GM18868 (cell line): ENCODE results near the gene ACSL6.
"Not testable (repeated sequence)": the region's sequence is repeated elsewhere in the genome, so short reads cannot be mapped to it uniquely, and the experiment has no call there.

Source experiments
- ATAC-seq: cut with Tn5 transposase; IDR thresholded peaks from one replicate; pipeline ENCODE4 v1.9.1; 2021; ENCODE audit warnings: mild to moderate bottlenecking, moderate library complexity; ENCODE audit not compliant: unreplicated experiment

The ACSL6 gene

DNA sequence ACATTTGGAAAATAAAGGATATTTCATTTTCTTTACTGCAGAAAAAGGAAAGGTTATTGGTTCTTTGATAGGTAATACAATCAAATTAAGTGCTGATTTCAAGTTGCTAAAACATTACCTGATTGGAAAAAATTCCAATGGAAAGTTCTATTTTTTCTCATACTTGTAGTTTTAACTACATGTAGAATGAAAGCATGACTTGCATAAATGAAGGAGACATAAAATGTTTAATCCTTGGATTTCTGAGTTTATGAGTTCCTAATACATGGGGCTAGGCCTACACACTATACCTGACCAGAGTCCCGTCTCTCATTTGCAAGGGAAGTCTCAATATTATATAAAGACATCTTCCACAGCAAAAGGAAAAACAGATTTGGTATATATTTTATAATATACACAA is 60.8 kb downstream of the ACSL6 start:
- ATAC-seq: no peak

DNA sequence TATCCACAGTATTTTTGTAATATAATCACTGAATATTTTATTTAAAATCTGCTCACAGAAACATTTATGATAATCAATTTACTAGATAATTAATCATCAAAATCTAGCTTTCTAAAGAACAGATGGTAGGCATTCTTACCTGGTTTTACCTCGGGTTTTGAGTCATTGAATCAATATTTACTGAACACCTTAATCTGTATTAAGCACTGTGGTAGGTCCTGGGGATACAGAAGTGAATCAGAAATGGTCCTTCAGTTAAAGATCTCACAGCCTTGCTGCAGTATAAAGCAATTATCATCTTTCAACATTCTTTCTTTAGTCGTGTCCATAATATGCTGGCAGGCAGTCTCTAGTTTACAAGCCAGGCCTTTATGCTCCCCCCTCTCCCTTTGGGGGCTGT is 64.0 kb downstream of the ACSL6 start:
- no peak for ATAC-seq

DNA sequence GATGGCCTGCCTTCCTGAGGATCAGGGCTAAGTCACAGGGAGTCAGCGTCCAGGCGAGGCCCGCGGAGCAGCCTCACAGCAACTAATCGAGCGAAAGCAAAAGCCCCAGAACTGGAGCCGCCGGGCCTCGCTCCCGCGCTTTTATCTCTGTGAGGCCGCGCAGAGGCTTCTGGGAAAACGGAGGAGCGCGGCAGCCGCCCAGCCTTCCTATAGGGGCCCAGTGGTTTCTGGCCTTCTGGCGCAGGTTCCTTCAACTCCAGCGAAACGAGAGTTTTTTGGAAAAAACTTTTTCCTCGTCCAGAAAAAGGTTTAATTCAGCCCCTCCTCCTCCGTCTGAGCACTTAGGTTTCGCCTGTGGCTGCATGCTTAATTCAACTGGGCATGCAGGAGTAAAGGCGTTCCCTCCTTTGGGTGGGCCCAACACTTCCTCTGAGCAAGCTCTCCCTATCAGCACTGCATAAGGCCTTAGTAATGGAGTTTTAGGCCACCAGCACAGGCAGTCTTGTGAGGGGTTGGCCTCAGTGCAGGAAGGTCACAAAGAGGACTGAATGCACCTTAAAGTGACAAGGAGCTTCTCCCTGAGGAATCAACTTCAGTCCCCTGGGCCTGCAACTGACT is 65.8 kb downstream of the ACSL6 start, which contains the start of gene MEIKIN:
Gene MEIKIN, minus strand, starts transcription at position 113 of the 618 bp plus-strand sequence. CDS start 158 bp downstream, outside the sequence.
- no peak for ATAC-seq

DNA sequence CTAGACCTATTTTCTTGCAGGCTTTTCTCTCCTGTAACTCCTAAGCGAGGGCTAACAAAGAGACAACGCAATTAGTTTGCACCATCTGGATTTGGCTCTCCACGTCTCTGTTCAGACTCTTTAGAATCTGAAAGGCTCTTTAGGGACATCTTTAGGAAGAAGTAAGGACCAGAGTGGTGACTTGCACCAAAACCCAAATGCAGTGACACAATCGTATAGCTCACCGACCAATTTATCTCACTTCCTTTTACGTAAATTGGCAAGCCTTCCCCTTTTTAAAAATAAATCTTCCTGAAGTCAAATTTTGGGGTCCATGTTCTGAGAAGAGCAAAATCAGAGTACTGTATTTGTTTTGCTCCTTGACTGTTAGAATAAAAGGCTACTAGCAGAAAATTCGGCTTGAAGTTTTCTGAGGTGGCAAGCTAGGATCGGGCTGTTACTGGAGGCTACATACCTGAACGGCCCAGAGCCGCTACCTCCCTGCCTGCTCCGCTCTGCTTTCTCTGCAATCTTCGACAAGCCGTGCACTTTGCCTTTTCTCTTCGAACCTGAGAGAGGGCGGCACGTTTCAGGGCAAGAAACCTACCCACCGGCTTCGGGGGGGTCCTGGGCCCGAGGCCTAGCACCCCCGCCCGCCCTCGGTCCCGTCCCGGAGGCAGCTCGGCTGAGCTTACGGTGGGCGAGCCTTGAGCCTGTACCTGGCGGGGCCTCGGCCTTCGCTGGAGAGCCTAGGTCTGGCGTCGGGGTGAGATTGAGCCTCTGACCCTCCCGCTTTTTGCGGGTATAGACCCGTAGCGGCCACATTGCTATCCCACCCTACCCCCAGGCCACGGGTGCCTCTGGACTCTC is 66.5 kb downstream of the ACSL6 start:
- no peak for ATAC-seq

DNA sequence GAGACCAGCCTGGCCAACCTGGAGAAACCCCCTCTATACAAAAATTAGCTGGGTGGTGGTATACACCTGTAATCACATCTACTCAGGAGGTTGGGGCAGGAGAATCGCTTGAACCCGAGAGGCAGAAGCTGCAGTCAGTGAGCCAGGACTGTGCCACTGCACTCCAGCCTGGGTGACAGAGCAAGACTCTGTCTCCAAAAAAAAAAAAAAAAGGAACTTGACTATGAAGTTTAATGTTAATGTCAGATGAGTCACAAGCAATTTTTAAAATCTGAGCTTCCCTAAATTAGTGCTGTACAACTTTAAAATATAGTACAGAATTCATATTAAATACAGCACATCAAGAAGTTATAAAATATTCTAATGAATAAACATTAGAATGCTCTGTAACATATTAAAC is 67.5 kb downstream of the ACSL6 start:
- no peak for ATAC-seq

DNA sequence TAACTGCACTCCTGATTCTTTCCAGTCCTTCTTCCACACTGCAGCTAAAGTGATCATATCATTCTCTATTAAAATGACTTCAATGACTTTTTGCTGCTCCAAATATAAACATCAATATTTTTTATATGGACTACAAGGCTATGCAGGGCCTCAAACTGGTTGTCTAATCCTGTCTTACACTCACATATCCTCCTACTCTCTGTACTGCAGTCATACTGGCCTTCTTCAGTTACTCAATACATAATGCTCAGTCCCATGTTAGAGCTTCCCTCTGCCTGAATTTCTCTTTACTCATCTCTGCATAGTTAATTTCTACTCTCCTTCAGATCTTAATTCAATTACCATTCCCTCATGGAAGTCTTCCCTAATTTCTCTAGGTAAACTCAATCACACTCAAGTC is 69.4 kb downstream of the ACSL6 start:
- ATAC-seq: no peak

DNA sequence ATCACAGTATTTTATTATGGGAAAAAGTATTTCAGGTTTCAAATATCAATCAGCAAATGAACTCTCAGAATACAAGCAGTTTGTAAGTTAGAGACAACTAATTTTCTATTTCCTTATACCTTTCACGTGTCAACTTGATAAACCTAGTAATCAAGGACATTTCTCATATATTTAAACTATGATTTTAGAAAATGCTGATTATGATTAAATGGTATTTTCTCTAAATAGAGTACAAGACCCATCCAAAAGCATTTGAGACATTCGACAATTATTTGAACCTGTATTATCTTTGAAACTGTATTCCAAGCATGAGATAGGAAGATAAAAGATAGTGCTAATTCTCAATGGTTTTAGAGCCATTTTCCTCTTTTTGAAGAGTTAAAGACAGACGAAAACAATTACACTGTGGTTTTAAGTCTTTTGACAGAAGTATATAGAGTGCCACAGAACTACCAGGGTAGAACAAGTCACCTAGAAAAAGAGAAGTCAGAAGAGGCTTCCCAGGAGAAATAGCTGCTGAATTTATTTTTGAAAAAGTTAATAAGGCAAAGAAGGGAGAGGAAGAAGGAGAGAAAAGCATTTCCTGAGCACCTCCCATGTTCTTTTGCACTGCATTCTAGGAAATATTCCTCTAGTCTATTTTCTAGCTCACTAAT is 71.6 kb downstream of the ACSL6 start:
- ATAC-seq: no peak

DNA sequence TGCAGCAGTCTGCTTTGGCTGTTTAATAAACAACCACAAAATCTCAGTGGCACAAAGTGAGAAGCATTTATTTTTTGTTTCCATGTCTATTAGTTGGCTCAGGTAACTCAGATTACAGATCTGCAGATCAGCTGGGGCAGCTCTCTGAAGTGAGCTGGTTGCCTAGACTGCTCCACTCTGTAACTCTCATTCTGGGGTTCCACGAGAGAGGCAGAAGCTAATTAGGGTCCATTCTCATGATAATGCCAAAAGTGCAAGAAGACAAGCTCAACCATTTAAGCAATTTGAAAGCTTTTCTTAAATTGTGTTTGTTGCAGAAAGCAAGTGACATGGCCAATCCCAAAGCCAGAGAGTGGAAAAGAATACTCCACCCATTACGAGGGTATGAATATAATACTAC is 79.2 kb downstream of the ACSL6 start:
- ATAC-seq: no peak

DNA sequence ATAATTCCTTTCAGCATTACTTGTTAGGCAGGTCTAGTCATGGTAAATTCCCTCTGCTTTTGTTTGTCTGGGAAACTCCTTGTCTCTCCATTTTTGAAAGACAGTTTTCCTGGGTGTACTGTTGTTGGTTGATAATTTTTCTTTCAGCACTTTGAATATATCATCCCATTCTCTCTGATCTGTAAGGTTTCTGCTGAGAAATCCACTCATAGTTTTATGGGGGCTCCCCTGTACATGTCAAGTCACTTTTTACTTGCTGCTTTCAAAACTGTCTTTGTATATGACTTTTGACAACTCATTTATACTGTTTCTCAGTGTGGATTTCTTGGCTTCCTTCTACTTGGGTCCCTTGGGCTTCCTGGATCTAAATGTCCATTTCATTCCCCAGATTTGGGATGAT is 82.5 kb downstream of the ACSL6 start:
- ATAC-seq: no peak

DNA sequence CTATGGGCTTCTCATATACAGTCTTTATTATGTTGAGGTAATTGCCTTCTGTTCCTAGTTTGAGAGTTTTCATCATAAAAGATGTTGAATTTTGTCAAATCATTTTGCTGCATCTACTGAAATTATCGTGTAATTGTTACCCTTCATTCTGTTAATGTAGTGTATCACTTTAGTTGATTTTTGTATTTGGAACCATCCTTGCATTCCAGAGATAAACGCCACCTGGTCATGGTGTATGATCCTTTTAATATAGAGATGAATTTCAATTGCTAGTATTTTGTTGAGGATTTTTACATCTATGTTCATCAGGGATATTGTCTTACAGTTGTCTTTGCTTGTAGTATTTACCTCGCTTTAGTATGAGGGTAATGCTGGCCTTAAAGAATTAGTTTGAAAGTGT is 85.3 kb downstream of the ACSL6 start:
- ATAC-seq: no peak

DNA sequence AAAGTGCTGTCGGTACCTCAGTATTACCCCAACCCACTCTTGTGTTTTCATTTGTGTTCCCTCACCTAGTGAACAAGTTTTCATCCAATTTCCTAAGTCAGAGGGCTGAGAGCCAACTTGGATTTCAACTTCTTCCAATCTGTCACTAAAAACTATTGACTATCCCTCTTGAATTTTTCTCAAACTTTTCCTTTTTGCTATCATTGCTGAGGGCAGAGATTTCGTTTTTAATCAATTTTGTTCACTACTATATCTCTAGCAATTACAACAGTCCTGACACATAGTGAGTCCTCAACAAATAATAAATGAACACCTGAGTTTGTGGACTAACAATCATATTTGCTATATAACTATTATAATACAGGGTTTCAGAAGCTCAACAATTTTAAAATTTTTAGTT is 95.0 kb downstream of the ACSL6 start:
- ATAC-seq: no peak

DNA sequence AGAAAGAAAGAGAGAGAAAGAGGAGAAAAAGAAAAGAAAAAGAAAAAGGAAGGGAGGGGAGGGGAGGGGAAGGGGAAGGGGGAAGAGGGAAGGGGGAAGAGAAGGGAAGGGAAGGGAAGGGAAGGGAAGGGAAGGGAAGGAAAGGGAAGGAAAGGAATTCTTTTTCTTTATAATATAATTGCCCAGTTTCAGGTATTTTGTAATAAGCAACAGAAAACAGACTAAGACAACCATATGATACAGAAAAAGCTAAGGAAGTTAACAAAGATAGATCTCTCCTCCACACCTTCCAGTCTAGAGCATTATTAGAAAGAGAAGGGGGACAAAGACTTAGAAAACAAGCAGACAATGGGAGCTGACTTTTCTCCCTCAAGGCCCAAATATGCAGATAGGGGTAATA is 97.0 kb downstream of the ACSL6 start:
- no peak for ATAC-seq

DNA sequence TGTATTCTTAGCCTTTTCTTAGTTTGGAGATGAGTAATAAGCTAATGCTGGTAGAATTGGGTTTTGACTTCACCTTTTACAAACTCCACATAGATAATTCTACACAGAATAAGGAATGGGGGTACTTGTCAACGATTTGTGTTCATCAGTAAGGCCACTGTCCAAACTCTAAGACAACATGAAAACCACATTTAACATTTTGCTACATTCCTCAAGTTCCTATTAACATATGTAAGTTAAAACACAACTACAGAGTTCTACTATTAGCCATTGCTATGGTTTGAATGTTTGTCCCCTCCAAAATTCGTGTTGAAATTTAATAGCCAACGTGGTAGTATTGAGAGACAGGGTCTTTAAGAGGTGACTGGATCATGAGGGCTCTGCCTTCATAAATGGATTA is 97.9 kb downstream of the ACSL6 start:
- ATAC-seq: no peak

DNA sequence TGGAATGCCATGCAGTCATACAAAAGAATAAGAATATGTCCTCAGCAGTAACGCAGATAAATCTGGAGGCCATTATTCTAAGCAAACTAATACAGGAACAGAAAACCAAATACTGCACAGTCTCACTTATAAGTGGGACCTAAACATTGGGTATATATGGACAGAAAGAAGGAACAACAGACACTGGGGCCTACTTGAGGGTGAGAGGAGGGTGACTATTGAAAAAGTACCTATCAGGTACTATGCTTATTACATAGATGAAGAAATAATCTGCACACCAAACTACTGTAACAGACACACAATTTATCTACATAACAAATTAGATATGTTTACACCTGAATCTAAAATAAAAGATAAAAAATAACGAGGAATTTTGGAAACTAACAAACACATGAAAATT is 104.8 kb downstream of the ACSL6 start:
- ATAC-seq: no peak

DNA sequence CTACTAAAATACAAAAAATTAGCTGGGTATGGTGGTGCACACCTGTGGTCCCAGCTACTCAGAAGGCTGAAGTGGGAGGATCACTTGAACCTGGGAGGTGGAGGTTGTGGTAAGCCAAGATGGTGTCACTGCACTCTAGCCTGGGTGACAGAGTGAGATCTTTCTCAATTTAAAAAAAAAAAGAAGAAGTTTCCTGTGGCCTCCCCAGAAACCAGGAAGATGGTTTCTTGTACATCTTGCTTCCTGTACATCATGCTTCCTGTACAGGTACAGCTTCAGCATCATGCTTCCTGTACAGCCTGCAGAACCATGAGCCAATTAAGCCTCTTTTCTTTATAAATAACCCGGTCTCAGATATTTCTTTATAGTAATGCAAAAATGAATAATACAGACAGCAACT is 109.2 kb downstream of the ACSL6 start:
- ATAC-seq: not testable (repeated sequence)
